A549 (cell line): ENCODE measurements around the gene DEFB129. TPM values are rescaled to one million over a fixed set of nuclear protein-coding genes. Genes with fewer than 3 reads are reported as not detected.

ENCODE experiments used
- ATAC-seq, 2 experiments: fragments of 200-7000 bp in 1 of 2; fragments of >200 bp in 1 of 2; cut with Nextera tagmentation in 1 of 2; cut with Tn5 transposase in 1 of 2; 3 replicates each; pipeline versions ENCODE4 v1.8.0 to v1.9.1; 2018 to 2020; ENCODE audit warnings: mild to moderate bottlenecking in 1 of 2, moderate library complexity in 1 of 2
- CTCF ChIA-PET: fragments of 300-600 bp; sonication (Branson Sonifier 250); formaldehyde crosslinking; extraction: SDS; loops from one replicate; lab custom pipeline; 2021; ENCODE audit warnings: antibody characterized with exemption, inconsistent platforms; lab: Yijun Ruan, JAX
- POLR2A ChIA-PET: fragments of 350-600 bp; formaldehyde crosslinking; extraction: SDS; loops from one replicate; lab custom pipeline; 2021; ENCODE audit warnings: antibody characterized with exemption, inconsistent platforms; lab: Yijun Ruan, JAX
- DNase-seq, 2 experiments: peaks; one replicate each; pipeline versions ENCODE4 v3.0.0 to v3.0.0-alpha.2; 2011 to 2016; ENCODE audit warnings: low read depth in 1 of 2, low spot score in 1 of 2
- FAIRE-seq: peaks from 2 replicates; lab custom pipeline; 2011; peaks lifted over from hg19 to GRCh38; lab: Jason Lieb, UNC
- H3K27ac ChIP-seq, 2 experiments: fragments of >200 bp; sonication (Bioruptor Twin); formaldehyde crosslinking; 3 replicates each; pipeline ENCODE4 v1.5.1; 2016 to 2017
- H3K4me1 ChIP-seq: fragments of >200 bp; sonication (Bioruptor Twin); formaldehyde crosslinking; 3 replicates; pipeline ENCODE4 v1.6.1; 2016
- H3K4me2 ChIP-seq: fragments of >200 bp; sonication (Bioruptor Twin); formaldehyde crosslinking; 3 replicates; pipeline ENCODE4 v1.6.1; 2016
- H3K4me3 ChIP-seq: fragments of >200 bp; sonication (Bioruptor Twin); formaldehyde crosslinking; 3 replicates; pipeline ENCODE4 v1.5.1; 2016
- H3K9me3 ChIP-seq: fragments of >200 bp; sonication (Bioruptor Twin); formaldehyde crosslinking; 3 replicates; pipeline ENCODE4 v1.6.1; 2016
- ATOH8 ChIP-seq: fragments of 250-450 bp; sonication (Bioruptor Pico); IDR thresholded peaks from 2 replicates; pipeline ENCODE4 v1.5.0; 2020; ENCODE audit warnings: low read depth, mild to moderate bottlenecking, moderate library complexity
- BCL3 ChIP-seq: fragments of >200 bp; sonication (Bioruptor Twin); formaldehyde crosslinking; IDR thresholded peaks from 3 replicates; pipeline ENCODE4 v1.6.1; 2016
- CHD2 ChIP-seq: fragments of 150-350 bp; IDR thresholded peaks from 2 replicates; pipeline ENCODE4 v1.6.1; 2014; ENCODE audit warnings: low read length; ENCODE audit not compliant: partially characterized antibody
- CHD4 ChIP-seq: fragments of 200-600 bp; sonication (generic); IDR thresholded peaks from 2 replicates; pipeline ENCODE4 v1.6.1; 2016; ENCODE audit warnings: antibody characterized with exemption, mild to moderate bottlenecking, borderline replicate concordance
- EHF ChIP-seq: fragments of 250-450 bp; sonication (Bioruptor Pico); IDR thresholded peaks from 2 replicates; pipeline ENCODE4 v1.5.0; 2020; ENCODE audit warnings: mild to moderate bottlenecking
- EP300 ChIP-seq, 2 experiments: fragments of >200 bp; sonication (Bioruptor Twin); formaldehyde crosslinking; IDR thresholded peaks; 2 replicates in 1 of 2; 3 replicates in 1 of 2; pipeline ENCODE4 v1.6.1; 2016 to 2017
- FOSL2 ChIP-seq, 2 experiments: fragments of 450-650 bp in 1 of 2; fragments of >200 bp in 1 of 2; sonication (Bioruptor Twin) in 1 of 2; formaldehyde crosslinking; IDR thresholded peaks; 2 replicates each; pipeline versions ENCODE4 v1.5.0 to v1.6.1; 2016 to 2020; ENCODE audit warnings: mild to moderate bottlenecking in 1 of 2, moderate library complexity in 1 of 2
- FOXS1 ChIP-seq: fragments of 250-450 bp; sonication (Bioruptor Pico); IDR thresholded peaks from 2 replicates; pipeline ENCODE4 v1.5.0; 2020; ENCODE audit warnings: mild to moderate bottlenecking, moderate library complexity
- GATA3 ChIP-seq: IDR thresholded peaks from 2 replicates; pipeline ENCODE4 v1.6.1; 2012; ENCODE audit warnings: borderline replicate concordance
- HES2 ChIP-seq: fragments of >200 bp; sonication (Bioruptor Twin); formaldehyde crosslinking; IDR thresholded peaks from 2 replicates; pipeline ENCODE4 v1.6.1; 2016
- HMGXB4 ChIP-seq: fragments of 250-450 bp; sonication (Bioruptor Pico); IDR thresholded peaks from 2 replicates; pipeline ENCODE4 v1.5.0; 2021; ENCODE audit warnings: mild to moderate bottlenecking, moderate library complexity, borderline replicate concordance
- HOXA7 ChIP-seq: fragments of 250-450 bp; sonication (Bioruptor Pico); IDR thresholded peaks from 2 replicates; pipeline ENCODE4 v1.5.0; 2020; ENCODE audit warnings: mild to moderate bottlenecking, moderate library complexity
- HOXB5 ChIP-seq: fragments of 250-450 bp; sonication (Bioruptor Pico); IDR thresholded peaks from 2 replicates; pipeline ENCODE4 v1.5.0; 2020; ENCODE audit warnings: mild to moderate bottlenecking, moderate library complexity
- KDM5A ChIP-seq: fragments of 200-600 bp; sonication (generic); IDR thresholded peaks from 2 replicates; pipeline ENCODE4 v1.6.1; 2016; ENCODE audit warnings: antibody characterized with exemption, mild to moderate bottlenecking
- MAX ChIP-seq: IDR thresholded peaks from 2 replicates; pipeline ENCODE4 v1.6.1; 2012
- MAZ ChIP-seq: fragments of 150-350 bp; IDR thresholded peaks from 2 replicates; pipeline ENCODE4 v1.6.1; 2014; ENCODE audit warnings: antibody characterized with exemption, low read depth, low read length, borderline replicate concordance
- PBX3 ChIP-seq: IDR thresholded peaks from 2 replicates; pipeline ENCODE4 v1.6.1; 2012
- PHF8 ChIP-seq: fragments of 200-600 bp; sonication (generic); IDR thresholded peaks from 2 replicates; pipeline ENCODE4 v1.6.1; 2016; ENCODE audit warnings: low read depth, mild to moderate bottlenecking, antibody characterized with exemption, moderate library complexity, borderline replicate concordance
- REST ChIP-seq: fragments of 200-600 bp; sonication (generic); IDR thresholded peaks from 2 replicates; pipeline ENCODE4 v1.6.1; 2016; ENCODE audit warnings: antibody characterized with exemption, mild to moderate bottlenecking, moderate library complexity
- RFX5 ChIP-seq: fragments of 450-650 bp; IDR thresholded peaks from 2 replicates; pipeline ENCODE4 v1.7.1; 2014; ENCODE audit warnings: antibody characterized with exemption, mild to moderate bottlenecking, moderate library complexity
- SMC3 ChIP-seq: fragments of >200 bp; sonication (Bioruptor Twin); formaldehyde crosslinking; IDR thresholded peaks from 3 replicates; pipeline ENCODE4 v1.6.1; 2018; ENCODE audit warnings: inconsistent platforms
- SREBF2 ChIP-seq: fragments of 450-650 bp; IDR thresholded peaks from 2 replicates; pipeline ENCODE4 v1.6.1; 2014; ENCODE audit warnings: mild to moderate bottlenecking, moderate library complexity
- TP53 ChIP-seq: fragments of 250-450 bp; sonication (Bioruptor Pico); IDR thresholded peaks from 2 replicates; pipeline ENCODE4 v1.5.0; 2021; ENCODE audit warnings: mild to moderate bottlenecking, moderate library complexity
- USF2 ChIP-seq: fragments of 450-650 bp; IDR thresholded peaks from 2 replicates; pipeline ENCODE4 v1.6.1; 2014; ENCODE audit warnings: antibody characterized with exemption
- ZC3H11A ChIP-seq: fragments of 450-650 bp; IDR thresholded peaks from 2 replicates; pipeline ENCODE4 v1.6.1; 2014; ENCODE audit warnings: antibody characterized with exemption, mild to moderate bottlenecking
- ZFP36 ChIP-seq: fragments of 450-650 bp; IDR thresholded peaks from 2 replicates; pipeline ENCODE4 v1.6.1; 2014; ENCODE audit warnings: borderline replicate concordance; ENCODE audit not compliant: partially characterized antibody
- ZNF302 ChIP-seq: fragments of 250-450 bp; sonication (Bioruptor Pico); IDR thresholded peaks from 2 replicates; pipeline ENCODE4 v1.9.0; 2021; ENCODE audit warnings: inconsistent platforms, mild to moderate bottlenecking, moderate library complexity
- WGBS: methylation state at CpG from one replicate; pipeline ENCODE4 v1.1.6; 2017; ENCODE audit errors: missing lambda C conversion rate; 5-methylcytosine and 5-hydroxymethylcytosine counted together
- polyA plus RNA-seq, 4 experiments: library from polyadenylated mRNA; depleted of rRNA in 3 of 4; stranded (reverse); fragments of >200 nt; fragmentation: RNase III in 1 of 4; extraction: RNeasy Plus Mini Kit Qiagen cat#74134 plus additional on column Dnase treatment in 1 of 4; gene quantifications; 2 replicates in 3 of 4; 3 replicates in 1 of 4; pipeline ENCODE4 v1.2.3, GENCODE V29; 2011 to 2017

DEFB129 gene
- polyA plus RNA-seq, 2 of the 4 experiments (the other 2 are of a cell fraction): not detected

GRCh38 chr20:208942-209566 is 18.0 kb upstream of the DEFB129 start (continued):
- TF ChIP-seq PHF8 (no peak), HOXB5 (CRISPR knock-in tag) (no peak), ZC3H11A (no peak), ATOH8 (CRISPR knock-in tag) (no peak), ZFP36 (no peak), HOXA7 (CRISPR knock-in tag) (no peak), HES2 (no peak), RFX5 (no peak), MAZ (no peak), EHF (CRISPR knock-in tag) (no peak), CHD4 (no peak), BCL3 (no peak), KDM5A (no peak), SMC3 (peak; percentile 55; the same call in 2 of the 3 replicates), FOSL2 (IDR thresholded peaks at IDR 0.05) (no peak), FOSL2 (CRISPR knock-in tag; IDR thresholded peaks at IDR 0.05) (peak; percentile 48; the same call in 1 of the 2 replicates), ZNF302 (CRISPR knock-in tag) (no peak), CHD2 (no peak), MAX (peak; percentile 26; the same call in 1 of the 2 replicates), EP300 (IDR thresholded peaks at IDR 0.05) (no peak), GATA3 (no peak), FOXS1 (CRISPR knock-in tag) (no peak), TP53 (no peak)

- no peak overlapping the region for H3K27ac ChIP-seq
- ChIA-PET CTCF (interaction anchor here (0.9 to 1.7 kb wide), 5 partner anchors 12 to 120 kb away, joined by 3 to 8 read pairs (median 3); no protein-coding TSS in a partner anchor), POLR2A (no interaction called here)
- H3K4me1 ChIP-seq: no peaks in the 10 kb centered on the region
- no peak for DNase-seq
- WGBS: 5% methylated on average over 7 of the region's 7 CpGs
- no peak overlapping the region for H3K4me3 ChIP-seq
- peak; percentile 83 for FAIRE-seq
- ATAC-seq: peak in 1 of 2 experiments; percentile 25; a peak in 2 of 6 replicates
- no peaks in the 10 kb centered on the region for H3K9me3 ChIP-seq
- H3K4me2 ChIP-seq: no peak overlapping the region
- TF ChIP-seq MAX (no peak), CHD2 (no peak), PBX3 (no peak), SREBF2 (no peak), USF2 (no peak), REST (no peak), HMGXB4 (CRISPR knock-in tag) (no peak)
Measured at GRCh38 chr20:210809-211502, 16.1 kb upstream of the DEFB129 start.
